OCI-LY3 (cell line): Measurements from ENCODE around the gene DTX4.

Experiments
- EZH2phosphoT487 ChIP-seq: fragments of 200-600 bp; shearing (Covaris generic); IDR thresholded peaks from 2 replicates; pipeline ENCODE4 v1.6.1; 2018; ENCODE audit warnings: antibody characterized with exemption, mixed run types, low read depth
- TF ChIP-seq, protein P1 (sequence below): fragments of 200-600, 300-600 bp; sonication (generic); IDR thresholded peaks from 2 replicates; pipeline ENCODE4 v1.5.1; 2014; ENCODE audit warnings: antibody characterized with exemption, low read length, low read depth

DNA sequence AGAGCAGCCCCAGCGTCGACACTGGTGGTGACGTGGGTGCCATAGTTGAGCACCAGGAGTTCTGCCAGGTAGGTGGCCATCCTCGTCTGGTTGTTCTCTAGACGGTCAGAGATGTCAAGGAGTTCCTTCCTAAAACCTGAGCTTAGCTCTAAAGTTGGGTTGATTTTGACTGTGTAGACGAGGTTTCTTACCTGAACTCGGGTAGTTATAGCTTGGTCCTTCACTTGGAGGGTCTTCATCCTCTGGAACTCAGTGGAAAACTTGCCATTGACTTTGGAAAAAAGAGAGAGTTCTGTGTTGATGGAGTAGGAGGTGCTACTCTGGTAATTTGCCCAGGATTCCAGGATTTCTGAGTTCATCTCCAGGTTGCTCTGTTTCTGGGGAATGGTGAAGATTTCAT is 40.3 kb downstream of the DTX4 start:
- TF ChIP-seq, protein P1, sequence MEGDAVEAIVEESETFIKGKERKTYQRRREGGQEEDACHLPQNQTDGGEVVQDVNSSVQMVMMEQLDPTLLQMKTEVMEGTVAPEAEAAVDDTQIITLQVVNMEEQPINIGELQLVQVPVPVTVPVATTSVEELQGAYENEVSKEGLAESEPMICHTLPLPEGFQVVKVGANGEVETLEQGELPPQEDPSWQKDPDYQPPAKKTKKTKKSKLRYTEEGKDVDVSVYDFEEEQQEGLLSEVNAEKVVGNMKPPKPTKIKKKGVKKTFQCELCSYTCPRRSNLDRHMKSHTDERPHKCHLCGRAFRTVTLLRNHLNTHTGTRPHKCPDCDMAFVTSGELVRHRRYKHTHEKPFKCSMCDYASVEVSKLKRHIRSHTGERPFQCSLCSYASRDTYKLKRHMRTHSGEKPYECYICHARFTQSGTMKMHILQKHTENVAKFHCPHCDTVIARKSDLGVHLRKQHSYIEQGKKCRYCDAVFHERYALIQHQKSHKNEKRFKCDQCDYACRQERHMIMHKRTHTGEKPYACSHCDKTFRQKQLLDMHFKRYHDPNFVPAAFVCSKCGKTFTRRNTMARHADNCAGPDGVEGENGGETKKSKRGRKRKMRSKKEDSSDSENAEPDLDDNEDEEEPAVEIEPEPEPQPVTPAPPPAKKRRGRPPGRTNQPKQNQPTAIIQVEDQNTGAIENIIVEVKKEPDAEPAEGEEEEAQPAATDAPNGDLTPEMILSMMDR: no peak
- no peak for TF ChIP-seq EZH2phosphoT487
